Pancreas (tissue), 10 donors: Measurements from ENCODE around the gene MRPL33. TPM values are rescaled to one million over a fixed set of nuclear protein-coding genes. Genes with fewer than 3 reads are reported as not detected.

ENCODE experiments used
- ATAC-seq, 4 donors: fragments of 200-7000 bp; cut with Tn5 transposase; one replicate each; pipeline versions ENCODE4 v1.8.0 to v1.9.1; 2020; ENCODE audit warnings: mild to moderate bottlenecking in 4 of 4, moderate library complexity in 4 of 4
- DNase-seq, 6 donors: peaks; one replicate each; pipeline ENCODE4 v3.0.0-alpha.2; 2020
- FAIRE-seq: peaks from 2 replicates; lab custom pipeline; 2012; peaks lifted over from hg19 to GRCh38; lab: Jason Lieb, UNC
- H3K27ac ChIP-seq, 4 donors: fragments of 200-600 bp; sonication (generic); 1 replicate in 3 of 4; 2 replicates in 1 of 4; pipeline versions ENCODE4 v1.5.0 to v1.8.0; 2020
- H3K27me3 ChIP-seq, 4 donors: fragments of 200-600 bp; one replicate each; pipeline ENCODE4 v1.8.0; 2021
- H3K36me3 ChIP-seq, 3 donors: fragments of 200-600 bp; sonication (generic) in 1 of 3; one replicate each; pipeline versions ENCODE4 v1.5.0 to v1.8.0; 2020 to 2021
- H3K4me1 ChIP-seq, 3 donors: fragments of 200-600 bp; one replicate each; pipeline ENCODE4 v1.8.0; 2021
- H3K4me3 ChIP-seq, 4 donors: fragments of 200-600 bp; sonication (generic) in 2 of 4; one replicate each; pipeline versions ENCODE4 v1.5.0 to v1.8.0; 2020 to 2021
- H3K9me3 ChIP-seq, 4 donors: fragments of 200-600 bp; one replicate each; pipeline ENCODE4 v1.8.0; 2021
- CTCF ChIP-seq, 4 donors: fragments of 200-600 bp; sonication (generic) in 3 of 4; IDR thresholded peaks; one replicate each; pipeline versions ENCODE4 v1.5.0 to v1.8.0; 2021; ENCODE audit warnings: antibody characterized with exemption in 4 of 4
- WGBS, 2 donors: extraction: QIAGEN DNeasy Blood & Tissue Kit; methylation state at CpG; one replicate each; pipeline ENCODE4 v1.1.7; 2013; 5-methylcytosine and 5-hydroxymethylcytosine counted together
- intact Hi-C, 3 donors: fragments of 100-400 bp; cut with DNase I; formaldehyde crosslinking; loops; one replicate each; pipeline versions ENCODE4 v1.11.1 to v1.14.2; 2022
- polyA plus RNA-seq, 2 donors: library from polyadenylated mRNA; stranded (reverse); fragments of 200-250 nt; gene quantifications; one replicate each; pipeline ENCODE4 v1.2.3, GENCODE V29; 2013
- total RNA-seq, 6 donors: library from RNA; stranded (reverse); fragmentation: NEBNext Ultra II Directional in 4 of 6; extraction: Animal tissue kit (Norgen Biotek cat#: 25700) in 4 of 6; gene quantifications; one replicate each; pipeline versions ENCODE4 v1.2.1 to v1.2.4, GENCODE V29; 2021 to 2023
- donor health status: healthy with polysubstance abuse.
- donor health status: DM: no; HTN: no; CAD: no; lungs with moderate emphysema.
- donor health status: DM: no; HTN: no; CAD: no.
- donor health status: control.
- donor health status: control.
- donor health status: Bipolar disorder and iron deficiency.
- donor health status: DM: yes; HTN: yes; CAD: no.
- donor health status: DM: no; HTN: no; CAD: no.
- donor health status: DM: no; HTN: no; CAD: no.
- donor health status: DM: yes; HTN: yes; CAD: no.

The MRPL33 gene
- total and polyA plus RNA-seq, 8 donors: 17.8 to 120 (median 27.7) TPM

- Histone ChIP-seq H3K36me3 (no peaks in the 10 kb centered on the region), H3K4me3 (no peak overlapping the region), H3K4me1 (no peaks in the 10 kb centered on the region), H3K9me3 (no peaks in the 10 kb centered on the region), H3K27me3 (no peaks in the 10 kb centered on the region), H3K27ac (no peak overlapping the region)
- WGBS, 2 donors: 92% methylated on average over 8 of the region's 8 CpGs
- DNase-seq (no peak), ATAC-seq (no peak), FAIRE-seq (no peak)
- TF ChIP-seq CTCF (IDR thresholded peaks at IDR 0.05): no peak
- intact Hi-C loops: no loop called here
These were observed 23.7 kb downstream of the MRPL33 start for GRCh38 chr2:27795093-27795834.

GRCh38 chr2:27795868-27796277 lies 24.4 kb downstream of the MRPL33 start:
- DNase-seq: no peak
- no peaks in the 10 kb centered on the region for H3K4me1 ChIP-seq
- no peak overlapping the region for H3K4me3 ChIP-seq
- FAIRE-seq: no peak
- intact Hi-C loops: no loop called here
- no peaks in the 10 kb centered on the region for H3K9me3 ChIP-seq
- ATAC-seq: no peak
- 63 to 75% methylated on average over 4 of the region's 4 CpGs for whole genome bisulfite sequencing, 2 donors
- no peaks in the 10 kb centered on the region for H3K27me3 ChIP-seq
- no peak for TF ChIP-seq CTCF (IDR thresholded peaks at IDR 0.05)
- H3K36me3 ChIP-seq: no peaks in the 10 kb centered on the region
- no peak overlapping the region for H3K27ac ChIP-seq

GRCh38 chr2:27796791-27797765 lies 25.6 kb downstream of the MRPL33 start:
- DNase-seq (no peak), ATAC-seq (no peak), FAIRE-seq (no peak)
- H3K27ac ChIP-seq: no peak overlapping the region
- 81 to 90% methylated on average over 11 of the region's 11 CpGs for WGBS, 2 donors
- H3K36me3 ChIP-seq: no peaks in the 10 kb centered on the region
- H3K9me3 ChIP-seq: no peaks in the 10 kb centered on the region
- TF ChIP-seq CTCF (IDR thresholded peaks at IDR 0.05): no peak
- H3K27me3 ChIP-seq: no peaks in the 10 kb centered on the region
- no peaks in the 10 kb centered on the region for H3K4me1 ChIP-seq
- no peak overlapping the region for H3K4me3 ChIP-seq
- intact Hi-C loops: no loop called here

- no peak for TF ChIP-seq CTCF (IDR thresholded peaks at IDR 0.05)
- intact Hi-C loops: no loop called here
- Histone ChIP-seq H3K36me3 (no peaks in the 10 kb centered on the region), H3K4me3 (no peak overlapping the region), H3K4me1 (no peaks in the 10 kb centered on the region), H3K27ac (no peak overlapping the region), H3K9me3 (no peaks in the 10 kb centered on the region), H3K27me3 (no peaks in the 10 kb centered on the region)
- 95 to 96% methylated on average over 4 of the region's 4 CpGs for WGBS, 2 donors
- FAIRE-seq (no peak), DNase-seq (no peak), ATAC-seq (no peak)
These were observed 26.3 kb downstream of the MRPL33 start for GRCh38 chr2:27797841-27798240.
